DND-41 (cell line): Measurements from ENCODE around the gene CCR9.

Experiments used
- ATAC-seq: fragments of 200-7000 bp; cut with Tn5 transposase; 3 replicates; pipeline ENCODE4 v1.9.1; 2021; ENCODE audit warnings: low read depth; ENCODE audit not compliant: insufficient read depth
- DNase-seq: peaks from one replicate; pipeline ENCODE4 v3.0.0-alpha.2; 2020
- H2AFZ ChIP-seq: 2 replicates; pipeline ENCODE4 v1.6.0; 2012; ENCODE audit warnings: low read depth, low read length
- H3K27ac ChIP-seq: 2 replicates; pipeline ENCODE4 v1.5.1; 2012; ENCODE audit warnings: low read length, inconsistent platforms
- H3K27me3 ChIP-seq: fragments of 200-600 bp; sonication (generic); 2 replicates; pipeline ENCODE4 v1.6.0; 2012; ENCODE audit warnings: low read length, mild to moderate bottlenecking, inconsistent platforms; ENCODE audit not compliant: insufficient read depth, poor library complexity
- H3K36me3 ChIP-seq: 2 replicates; pipeline ENCODE4 v1.5.1; 2012; ENCODE audit warnings: low read length, inconsistent platforms; ENCODE audit not compliant: insufficient read depth
- H3K4me1 ChIP-seq: 2 replicates; pipeline ENCODE4 v1.5.1; 2012; ENCODE audit warnings: mild to moderate bottlenecking, low read length; ENCODE audit not compliant: insufficient read depth
- H3K4me2 ChIP-seq: 2 replicates; pipeline ENCODE4 v1.6.0; 2012; ENCODE audit warnings: mild to moderate bottlenecking, moderate library complexity, low read length, inconsistent platforms; ENCODE audit not compliant: insufficient read depth
- H3K4me3 ChIP-seq, 2 experiments: fragments of 200-600 bp in 1 of 2; shearing (Covaris generic) in 1 of 2; 2 replicates each; pipeline ENCODE4 v1.5.1; 2012 to 2016; ENCODE audit warnings: inconsistent platforms in 2 of 2, low read length in 2 of 2, mild to moderate bottlenecking in 2 of 2, low read depth in 1 of 2, moderate library complexity in 1 of 2
- H3K79me2 ChIP-seq: 2 replicates; pipeline ENCODE4 v1.6.0; 2012; ENCODE audit warnings: low read length, inconsistent platforms; ENCODE audit not compliant: insufficient read depth
- H3K9ac ChIP-seq: 2 replicates; pipeline ENCODE4 v1.6.0; 2012; ENCODE audit warnings: low read depth, mild to moderate bottlenecking, inconsistent platforms, low read length, moderate library complexity
- H3K9me3 ChIP-seq: 2 replicates; pipeline ENCODE4 v1.5.1; 2012; ENCODE audit warnings: low read length, moderate library complexity, mild to moderate bottlenecking, inconsistent platforms; ENCODE audit not compliant: insufficient read depth, severe bottlenecking
- H4K20me1 ChIP-seq: 2 replicates; pipeline ENCODE4 v1.6.0; 2012; ENCODE audit warnings: low read length; ENCODE audit not compliant: insufficient read depth
- EZH2 ChIP-seq: IDR thresholded peaks from 3 replicates; pipeline ENCODE4 v1.6.1; 2012; ENCODE audit warnings: borderline replicate concordance, low read depth, mild to moderate bottlenecking, moderate library complexity, low read length, inconsistent platforms; ENCODE audit not compliant: severe bottlenecking
- TF ChIP-seq, protein P1 (sequence below): IDR thresholded peaks from 2 replicates; pipeline ENCODE4 v1.5.1; 2012; ENCODE audit warnings: borderline replicate concordance, low read length, moderate library complexity, mild to moderate bottlenecking; ENCODE audit not compliant: poor library complexity, severe bottlenecking; ENCODE audit errors: extremely low read depth

Gene CCR9

DNA sequence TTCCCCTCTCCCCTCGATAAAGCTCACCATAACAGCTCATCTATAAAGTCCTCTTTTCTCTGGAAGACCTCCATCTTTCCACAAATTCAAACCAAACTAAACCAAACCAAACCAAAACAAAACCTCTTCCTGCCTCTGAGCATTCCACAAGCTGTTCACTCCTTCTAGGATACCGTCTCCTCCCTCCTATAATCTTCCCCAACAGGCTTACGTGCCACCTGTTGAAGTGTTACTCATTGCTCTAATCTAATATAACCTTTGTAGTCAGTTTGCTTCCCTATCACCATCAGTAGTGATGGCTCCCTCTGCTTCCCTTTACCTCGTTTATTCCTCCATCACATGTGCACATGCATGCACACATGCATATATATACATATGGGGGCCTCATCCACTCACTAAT is 12.7 kb upstream of the CCR9 start:
- ATAC-seq (no peak), DNase-seq (no peak)
- H3K4me1 ChIP-seq = peaks cover 100% of the 10 kb centered on the region
- peaks cover 39% of the 10 kb centered on the region; the same call in 1 of the 2 replicates for H4K20me1 ChIP-seq
- peak overlapping the region; percentile 52 for H3K9ac ChIP-seq
- peak overlapping the region in 1 of 2 experiments; percentile 10; a peak in 1 of 4 replicates for H3K4me3 ChIP-seq
- peak overlapping the region; percentile 89 for H3K27ac ChIP-seq
- peaks cover 95% of the 10 kb centered on the region for H3K79me2 ChIP-seq
- no peak for TF ChIP-seq EZH2
- TF ChIP-seq, protein P1, sequence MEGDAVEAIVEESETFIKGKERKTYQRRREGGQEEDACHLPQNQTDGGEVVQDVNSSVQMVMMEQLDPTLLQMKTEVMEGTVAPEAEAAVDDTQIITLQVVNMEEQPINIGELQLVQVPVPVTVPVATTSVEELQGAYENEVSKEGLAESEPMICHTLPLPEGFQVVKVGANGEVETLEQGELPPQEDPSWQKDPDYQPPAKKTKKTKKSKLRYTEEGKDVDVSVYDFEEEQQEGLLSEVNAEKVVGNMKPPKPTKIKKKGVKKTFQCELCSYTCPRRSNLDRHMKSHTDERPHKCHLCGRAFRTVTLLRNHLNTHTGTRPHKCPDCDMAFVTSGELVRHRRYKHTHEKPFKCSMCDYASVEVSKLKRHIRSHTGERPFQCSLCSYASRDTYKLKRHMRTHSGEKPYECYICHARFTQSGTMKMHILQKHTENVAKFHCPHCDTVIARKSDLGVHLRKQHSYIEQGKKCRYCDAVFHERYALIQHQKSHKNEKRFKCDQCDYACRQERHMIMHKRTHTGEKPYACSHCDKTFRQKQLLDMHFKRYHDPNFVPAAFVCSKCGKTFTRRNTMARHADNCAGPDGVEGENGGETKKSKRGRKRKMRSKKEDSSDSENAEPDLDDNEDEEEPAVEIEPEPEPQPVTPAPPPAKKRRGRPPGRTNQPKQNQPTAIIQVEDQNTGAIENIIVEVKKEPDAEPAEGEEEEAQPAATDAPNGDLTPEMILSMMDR = no peak
- H3K27me3 ChIP-seq = no peaks in the 10 kb centered on the region
- H3K36me3 ChIP-seq = peaks cover 43% of the 10 kb centered on the region
- no peaks in the 10 kb centered on the region for H3K9me3 ChIP-seq
- H3K4me2 ChIP-seq = peak overlapping the region; percentile 54
- H2AFZ ChIP-seq = no peak overlapping the region

DNA sequence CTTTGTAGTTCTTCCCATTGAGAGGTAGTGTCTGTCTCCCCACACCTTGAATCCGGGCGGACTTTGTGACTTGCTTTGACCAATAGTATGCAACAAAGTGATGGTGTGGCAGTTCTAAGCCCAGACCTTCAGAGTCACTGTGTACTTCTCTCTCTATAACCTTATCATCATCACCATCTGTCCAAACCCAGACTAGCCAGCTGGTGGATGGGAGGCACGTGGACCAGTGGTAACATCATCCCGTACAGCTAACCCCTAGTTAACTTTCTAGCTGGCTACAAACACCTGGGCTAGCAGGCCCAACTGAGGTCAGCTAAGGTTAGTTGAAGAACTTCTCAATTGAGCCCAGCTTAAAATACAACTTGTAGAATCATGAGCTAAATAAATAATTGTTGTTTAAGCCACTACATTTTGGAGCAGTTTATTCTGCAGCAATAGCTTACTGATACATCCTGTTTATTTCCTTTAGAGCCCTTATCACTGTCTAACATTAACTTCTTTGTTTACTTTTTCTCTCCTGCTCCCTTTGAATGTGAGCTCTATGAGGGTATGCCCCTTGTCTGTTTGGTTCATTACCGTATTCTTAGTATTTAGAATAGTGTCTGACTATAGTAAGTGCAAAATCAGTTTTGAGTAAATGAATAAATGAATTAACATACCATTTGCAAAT is 11.5 kb upstream of the CCR9 start:
- no peak for DNase-seq
- Histone ChIP-seq H3K27ac (peak overlapping the region; percentile 89), H3K9me3 (no peaks in the 10 kb centered on the region), H3K9ac (peak overlapping the region; percentile 52), H3K79me2 (peaks cover 95% of the 10 kb centered on the region), H3K36me3 (peaks cover 42% of the 10 kb centered on the region), H2AFZ (no peak overlapping the region), H3K27me3 (no peaks in the 10 kb centered on the region), H3K4me1 (peaks cover 100% of the 10 kb centered on the region), H3K4me2 (peak overlapping the region; percentile 54), H3K4me3 (peak overlapping the region in 1 of 2 experiments; percentile 40; a peak in 2 of 4 replicates), H4K20me1 (peaks cover 39% of the 10 kb centered on the region)
- no peak for ATAC-seq
- no peak for TF ChIP-seq EZH2
- TF ChIP-seq, protein P1 = no peak

GRCh38 chr3:45878124-45878523 is 8.2 kb upstream of the CCR9 start:
- Histone ChIP-seq H2AFZ (no peak overlapping the region), H3K4me2 (no peak overlapping the region), H3K27me3 (no peaks in the 10 kb centered on the region)

More at GRCh38 chr3:45878124-45878523, 8.2 kb upstream of the CCR9 start:
- Histone ChIP-seq H3K4me1 (peaks cover 100% of the 10 kb centered on the region), H4K20me1 (peaks cover 62% of the 10 kb centered on the region), H3K4me3 (no peak overlapping the region), H3K9me3 (no peaks in the 10 kb centered on the region), H3K9ac (no peak overlapping the region), H3K36me3 (peaks cover 71% of the 10 kb centered on the region), H3K27ac (peak overlapping the region; percentile 73), H3K79me2 (peaks cover 100% of the 10 kb centered on the region)
- no peak for ATAC-seq
- no peak for TF ChIP-seq EZH2
- TF ChIP-seq, protein P1 = no peak
- no peak for DNase-seq
